LNCaP clone FGC (cell line): ENCODE results near the gene GHR.

Source experiments
- DNase-seq: peaks from one replicate; pipeline ENCODE4 v3.0.0-alpha.2; 2011; ENCODE audit warnings: low read depth
- H3K4me3 ChIP-seq: 2 replicates; pipeline ENCODE4 v1.5.1; 2011; ENCODE audit warnings: mild to moderate bottlenecking, low read depth, low read length, control low read depth
- TF ChIP-seq, protein P1 (sequence below): IDR thresholded peaks from 2 replicates; pipeline ENCODE4 v1.5.1; 2012; ENCODE audit warnings: mild to moderate bottlenecking; ENCODE audit not compliant: control insufficient read depth, insufficient read depth; ENCODE audit errors: extremely low read depth

The GHR gene

DNA sequence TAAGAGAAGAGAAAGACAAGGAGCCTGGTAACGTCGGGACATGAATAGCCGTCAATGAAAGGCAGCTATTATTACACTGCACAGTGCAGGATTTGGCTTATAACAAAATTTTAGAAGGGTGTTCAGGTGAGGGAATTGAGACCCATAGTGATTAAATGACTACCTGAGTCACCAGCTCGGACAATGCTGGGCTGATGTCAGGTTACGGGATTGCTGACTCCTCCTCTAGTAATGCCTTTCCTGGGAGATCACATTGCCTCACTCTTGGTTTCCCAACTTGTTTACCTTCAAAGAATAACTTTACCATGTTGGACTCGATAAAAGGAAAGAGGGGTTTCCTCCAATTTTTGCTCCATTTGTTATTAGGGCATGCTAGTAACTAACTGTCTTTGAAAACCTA is 132.6 kb downstream of the GHR start:
- TF ChIP-seq, protein P1, sequence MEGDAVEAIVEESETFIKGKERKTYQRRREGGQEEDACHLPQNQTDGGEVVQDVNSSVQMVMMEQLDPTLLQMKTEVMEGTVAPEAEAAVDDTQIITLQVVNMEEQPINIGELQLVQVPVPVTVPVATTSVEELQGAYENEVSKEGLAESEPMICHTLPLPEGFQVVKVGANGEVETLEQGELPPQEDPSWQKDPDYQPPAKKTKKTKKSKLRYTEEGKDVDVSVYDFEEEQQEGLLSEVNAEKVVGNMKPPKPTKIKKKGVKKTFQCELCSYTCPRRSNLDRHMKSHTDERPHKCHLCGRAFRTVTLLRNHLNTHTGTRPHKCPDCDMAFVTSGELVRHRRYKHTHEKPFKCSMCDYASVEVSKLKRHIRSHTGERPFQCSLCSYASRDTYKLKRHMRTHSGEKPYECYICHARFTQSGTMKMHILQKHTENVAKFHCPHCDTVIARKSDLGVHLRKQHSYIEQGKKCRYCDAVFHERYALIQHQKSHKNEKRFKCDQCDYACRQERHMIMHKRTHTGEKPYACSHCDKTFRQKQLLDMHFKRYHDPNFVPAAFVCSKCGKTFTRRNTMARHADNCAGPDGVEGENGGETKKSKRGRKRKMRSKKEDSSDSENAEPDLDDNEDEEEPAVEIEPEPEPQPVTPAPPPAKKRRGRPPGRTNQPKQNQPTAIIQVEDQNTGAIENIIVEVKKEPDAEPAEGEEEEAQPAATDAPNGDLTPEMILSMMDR, result no peak
- no peak overlapping the region for H3K4me3 ChIP-seq
- no peak for DNase-seq

DNA sequence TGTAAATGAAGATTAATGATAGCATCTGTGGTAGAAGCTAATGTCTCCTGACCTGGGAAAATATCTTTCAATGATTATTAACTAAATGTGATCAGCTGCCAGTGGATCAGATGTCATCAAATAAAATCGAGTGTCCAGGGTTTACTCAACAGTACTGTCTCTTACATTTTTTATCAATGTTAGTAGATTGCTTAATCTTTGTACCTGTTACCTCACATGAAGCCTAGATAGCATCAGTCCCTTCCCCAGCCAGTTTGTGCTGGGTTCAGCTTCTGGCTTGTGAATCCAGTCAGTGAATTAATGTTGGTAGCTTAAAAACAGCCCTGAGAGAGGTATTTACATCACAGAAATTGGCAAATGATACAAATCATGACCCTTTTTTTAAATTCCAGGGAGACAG is 134.4 kb downstream of the GHR start:
- no peak for DNase-seq
- no peak overlapping the region for H3K4me3 ChIP-seq
- TF ChIP-seq, protein P1, result no peak

DNA sequence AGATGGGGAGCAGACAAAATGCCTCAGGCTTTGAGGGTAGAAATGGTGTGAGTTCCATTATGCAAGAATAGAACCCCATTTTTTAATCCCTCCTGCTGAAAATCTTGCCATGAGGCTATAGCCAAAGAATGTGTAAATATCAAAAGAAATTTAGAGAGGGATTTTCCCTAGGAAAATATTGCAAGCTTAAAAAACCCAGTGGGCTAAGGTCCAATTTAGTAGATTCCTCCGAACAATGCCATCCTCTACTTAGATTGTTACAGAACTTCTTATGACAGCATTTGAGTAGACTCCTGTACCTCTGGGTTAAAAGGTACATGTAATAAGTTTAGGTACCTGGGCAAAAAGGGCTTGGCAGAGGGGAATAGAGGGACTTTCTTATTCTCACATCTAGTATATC is 138.4 kb downstream of the GHR start:
- DNase-seq, result no peak
- TF ChIP-seq, protein P1, result no peak
- no peak overlapping the region for H3K4me3 ChIP-seq

DNA sequence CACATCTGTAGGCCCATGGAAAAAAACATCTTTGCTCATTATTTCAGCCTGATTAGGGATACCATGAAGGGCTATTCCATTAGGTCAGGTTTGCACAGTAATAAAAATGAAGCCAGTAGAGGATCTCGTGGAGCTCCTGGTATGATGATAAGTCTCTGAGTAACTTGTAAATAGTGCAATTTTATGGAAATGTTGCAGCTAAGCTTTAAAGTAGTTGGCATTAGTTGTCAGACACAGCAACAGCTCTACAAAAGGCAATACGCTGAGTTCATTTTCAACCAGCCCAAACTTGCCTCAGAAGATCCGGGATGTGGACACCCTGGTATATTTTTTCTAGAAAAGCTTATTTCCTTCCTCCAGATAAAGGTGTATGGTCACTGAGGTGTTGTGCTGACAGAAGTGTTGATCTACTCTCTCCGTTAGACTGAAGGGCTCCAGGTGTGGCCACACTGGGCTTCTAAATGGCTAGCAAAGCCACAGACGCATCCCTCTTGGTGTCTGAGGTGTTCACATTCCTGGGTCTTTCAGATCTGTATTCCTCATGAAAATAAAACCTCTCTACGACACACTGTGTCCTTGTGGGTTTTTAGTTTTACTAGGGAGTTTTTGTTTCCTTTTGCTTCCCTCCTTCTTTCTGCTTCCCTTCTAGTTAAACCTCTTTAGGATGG is 141.6 kb downstream of the GHR start:
- H3K4me3 ChIP-seq, result no peak overlapping the region
- TF ChIP-seq, protein P1, result no peak
- no peak for DNase-seq

DNA sequence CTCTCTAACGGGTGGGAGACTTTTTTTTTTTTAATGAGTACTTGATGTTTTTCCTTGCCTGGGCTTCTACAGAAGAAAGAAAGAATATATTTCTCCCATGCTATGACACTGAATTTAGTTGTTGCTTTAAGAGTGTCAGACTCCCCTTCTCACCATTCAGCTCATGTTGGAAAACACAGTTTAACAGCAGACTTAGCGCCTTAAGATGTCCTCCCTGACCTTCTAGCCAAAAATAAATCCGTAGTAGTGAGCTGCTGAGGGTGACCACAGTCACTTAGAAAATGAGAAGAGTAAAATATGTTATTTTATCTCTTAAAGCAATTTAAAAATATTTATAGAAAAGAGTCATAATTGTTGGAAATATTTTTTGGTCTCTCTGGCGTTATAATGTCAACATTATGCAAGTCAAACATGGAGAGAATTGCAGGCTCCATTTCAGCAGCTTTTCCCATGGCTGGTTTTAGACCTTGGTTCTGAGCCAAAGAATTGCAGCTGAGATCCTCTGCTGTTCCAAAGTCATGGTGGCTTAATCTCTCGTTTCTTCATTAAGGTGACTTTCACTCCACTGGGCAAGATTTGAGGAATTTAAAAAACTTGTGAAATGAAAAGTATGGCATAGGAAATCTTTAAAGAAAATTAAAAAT is 143.5 kb downstream of the GHR start:
- TF ChIP-seq, protein P1, result no peak
- no peak overlapping the region for H3K4me3 ChIP-seq
- DNase-seq, result no peak

DNA sequence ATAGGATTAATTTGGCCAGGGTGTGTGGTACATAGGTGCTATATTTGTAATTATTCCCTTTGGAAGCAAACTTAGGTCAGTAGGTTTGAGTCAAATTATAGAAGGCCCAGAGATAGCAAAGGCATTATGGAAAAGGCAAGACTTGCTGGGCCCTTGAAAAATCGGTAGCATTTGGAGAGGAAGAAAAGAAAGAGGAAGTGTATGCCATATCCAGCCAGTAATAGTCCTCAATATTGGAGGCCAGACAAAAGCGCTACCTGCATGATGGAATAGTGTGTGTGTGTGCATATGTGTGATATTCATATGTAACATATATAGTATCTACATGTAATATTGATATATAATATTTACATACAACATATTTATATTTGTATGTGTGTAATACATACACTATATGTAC is 146.1 kb downstream of the GHR start:
- TF ChIP-seq, protein P1, result no peak
- DNase-seq, result no peak
- H3K4me3 ChIP-seq, result no peak overlapping the region
